Transverse colon (tissue), 3 donors: ENCODE measurements around the gene DCLK2.

Source experiments
- CTCF ChIP-seq, 5 experiments: fragments of 200-600 bp in 3 of 5; fragments of 450-650 bp in 2 of 5; sonication (generic) in 3 of 5; IDR thresholded peaks; 1 replicate in 2 of 5; 2 replicates in 3 of 5; pipeline ENCODE4 v1.5.1; 2016 to 2017; ENCODE audit warnings: antibody characterized with exemption in 5 of 5, inconsistent platforms in 3 of 5, mild to moderate bottlenecking in 2 of 5, moderate library complexity in 1 of 5
- POLR2A ChIP-seq: fragments of 450-650 bp; IDR thresholded peaks from one replicate; pipeline ENCODE4 v1.6.1; 2016; ENCODE audit warnings: antibody characterized with exemption, mild to moderate bottlenecking, moderate library complexity

GRCh38 chr4:150278206-150278605, 200.0 kb downstream of the DCLK2 start:
- no peak for TF ChIP-seq CTCF (IDR thresholded peaks at IDR 0.05)
- TF ChIP-seq POLR2A: no peak
